GM12874 (cell line): ENCODE results near the gene TMPRSS11E.

ENCODE experiments used
- TF ChIP-seq, protein P1 (sequence below): IDR thresholded peaks from 2 replicates; pipeline ENCODE4 v1.5.1; 2011; ENCODE audit warnings: low read depth, mild to moderate bottlenecking, control low read depth, low read length, moderate library complexity; ENCODE audit not compliant: insufficient read depth

Gene TMPRSS11E

DNA sequence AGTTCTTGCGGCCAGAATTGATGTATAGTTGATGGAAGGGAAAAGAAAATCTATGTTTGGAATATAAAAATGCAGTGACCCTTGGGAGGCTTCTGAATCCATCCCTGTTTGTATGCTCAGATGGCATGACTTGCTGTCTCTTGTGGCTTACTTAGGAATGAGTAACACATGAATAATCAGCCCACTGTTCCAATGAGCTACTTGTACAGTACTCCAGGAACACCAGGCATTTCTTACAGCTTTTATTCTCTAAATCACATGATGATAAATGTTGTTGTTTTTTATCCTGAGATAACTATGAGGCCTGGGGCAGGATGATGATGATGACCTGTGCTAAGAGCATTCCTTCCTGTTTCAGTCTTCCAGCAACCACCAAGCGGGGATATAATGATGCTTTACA lies 18.9 kb downstream of the TMPRSS11E start:
- TF ChIP-seq, protein P1, sequence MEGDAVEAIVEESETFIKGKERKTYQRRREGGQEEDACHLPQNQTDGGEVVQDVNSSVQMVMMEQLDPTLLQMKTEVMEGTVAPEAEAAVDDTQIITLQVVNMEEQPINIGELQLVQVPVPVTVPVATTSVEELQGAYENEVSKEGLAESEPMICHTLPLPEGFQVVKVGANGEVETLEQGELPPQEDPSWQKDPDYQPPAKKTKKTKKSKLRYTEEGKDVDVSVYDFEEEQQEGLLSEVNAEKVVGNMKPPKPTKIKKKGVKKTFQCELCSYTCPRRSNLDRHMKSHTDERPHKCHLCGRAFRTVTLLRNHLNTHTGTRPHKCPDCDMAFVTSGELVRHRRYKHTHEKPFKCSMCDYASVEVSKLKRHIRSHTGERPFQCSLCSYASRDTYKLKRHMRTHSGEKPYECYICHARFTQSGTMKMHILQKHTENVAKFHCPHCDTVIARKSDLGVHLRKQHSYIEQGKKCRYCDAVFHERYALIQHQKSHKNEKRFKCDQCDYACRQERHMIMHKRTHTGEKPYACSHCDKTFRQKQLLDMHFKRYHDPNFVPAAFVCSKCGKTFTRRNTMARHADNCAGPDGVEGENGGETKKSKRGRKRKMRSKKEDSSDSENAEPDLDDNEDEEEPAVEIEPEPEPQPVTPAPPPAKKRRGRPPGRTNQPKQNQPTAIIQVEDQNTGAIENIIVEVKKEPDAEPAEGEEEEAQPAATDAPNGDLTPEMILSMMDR, result no peak

- TF ChIP-seq, protein P1, result no peak
These were observed 19.5 kb downstream of the TMPRSS11E start for GRCh38 chr4:68466751-68467150.

GRCh38 chr4:68469482-68469881 lies 22.2 kb downstream of the TMPRSS11E start:
- TF ChIP-seq, protein P1, result no peak

DNA sequence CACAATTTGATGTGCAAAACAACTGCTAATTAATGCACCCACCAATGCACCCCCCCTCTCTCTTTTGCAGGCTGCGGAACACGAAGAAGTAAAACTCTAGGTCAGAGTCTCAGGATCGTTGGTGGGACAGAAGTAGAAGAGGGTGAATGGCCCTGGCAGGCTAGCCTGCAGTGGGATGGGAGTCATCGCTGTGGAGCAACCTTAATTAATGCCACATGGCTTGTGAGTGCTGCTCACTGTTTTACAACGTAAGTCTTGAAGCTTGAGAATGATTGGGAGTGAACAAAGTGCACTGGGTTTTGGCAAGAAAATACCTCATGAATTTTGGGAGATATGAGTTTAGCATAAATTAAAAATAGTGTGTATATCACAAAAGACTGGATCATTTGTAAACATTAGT lies 28.9 kb downstream of the TMPRSS11E start:
- TF ChIP-seq, protein P1, result no peak

DNA sequence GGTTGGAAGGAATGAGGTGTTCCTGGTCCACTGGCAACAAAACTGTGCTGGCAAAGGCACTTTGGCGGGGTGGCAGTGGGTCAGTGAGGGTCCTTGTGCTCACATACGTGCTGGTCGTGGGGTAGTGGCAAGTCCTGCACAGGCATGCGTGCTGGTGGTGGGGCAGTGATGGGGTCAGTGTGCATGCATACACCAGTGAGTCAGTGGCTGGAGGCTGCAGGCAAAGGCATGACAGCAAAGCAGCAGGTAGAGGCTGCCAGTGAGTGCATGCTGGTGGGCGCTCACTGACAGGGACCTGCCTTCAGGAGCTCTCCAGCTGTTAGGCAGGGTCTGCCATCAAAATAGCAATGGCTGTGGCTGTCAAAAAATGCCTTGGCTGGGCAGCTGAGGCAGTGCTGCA lies 42.1 kb downstream of the TMPRSS11E start:
- TF ChIP-seq, protein P1, result no peak

- TF ChIP-seq, protein P1, result no peak
These were observed 43.7 kb downstream of the TMPRSS11E start for GRCh38 chr4:68490826-68491457.

- TF ChIP-seq, protein P1, result no peak
These were observed 47.4 kb downstream of the TMPRSS11E start for GRCh38 chr4:68494688-68495087.
